Lower leg skin (tissue), 4 donors: ENCODE results near the gene LGALS7. TPM values are rescaled to one million over a fixed set of nuclear protein-coding genes. Genes with fewer than 3 reads are reported as not detected.
A peak's percentile ranks its signal among the peaks of the same experiment; 100 is the strongest.
"Not testable (repeated sequence)": the region's sequence is repeated elsewhere in the genome, so short reads cannot be mapped to it uniquely, and the experiment has no call there.

Experiments used
- DNase-seq, 2 donors: peaks; one replicate each; pipeline ENCODE4 v3.0.0-alpha.2; 2019; ENCODE audit warnings: low spot score in 2 of 2
- H3K4me3 ChIP-seq: fragments of 200-600 bp; sonication (generic); 2 replicates; pipeline ENCODE4 v1.5.1; 2017; ENCODE audit warnings: mild to moderate bottlenecking, low read depth; ENCODE audit not compliant: poor library complexity, severe bottlenecking
- CTCF ChIP-seq, 3 donors: fragments of 450-650 bp; IDR thresholded peaks; one replicate each; pipeline ENCODE4 v1.5.1; 2016; ENCODE audit warnings: antibody characterized with exemption in 3 of 3, mild to moderate bottlenecking in 3 of 3, moderate library complexity in 2 of 3
- POLR2A ChIP-seq, 2 donors: fragments of 450-650 bp; IDR thresholded peaks; one replicate each; pipeline ENCODE4 v1.6.1; 2016 to 2017; ENCODE audit warnings: antibody characterized with exemption in 2 of 2, mild to moderate bottlenecking in 1 of 2, moderate library complexity in 1 of 2
- WGBS, 2 donors: methylation state at CpG; one replicate each; pipeline ENCODE4 v1.1.5; 2018; 5-methylcytosine and 5-hydroxymethylcytosine counted together
- intact Hi-C: fragments of 100-400 bp; cut with DNase I; formaldehyde crosslinking; loops from one replicate; pipeline ENCODE4 v1.15.0; 2023; ENCODE audit warnings: low total_unique reads
- total RNA-seq, 4 donors: library from RNA; depleted of rRNA; stranded (reverse); fragments of >200 nt; gene quantifications; one replicate each; pipeline ENCODE4 v1.1.0, GENCODE V29; 2016

Gene LGALS7
- total RNA-seq, 4 donors from 2014 or later: 36.0 to 1,062 (median 348) TPM

GRCh38 chr19:38778733-38779132 lies 5.4 kb upstream of the LGALS7 start:
- TF ChIP-seq CTCF (IDR thresholded peaks at IDR 0.05): no peak
- TF ChIP-seq POLR2A (IDR thresholded peaks at IDR 0.05): no peak
- no peak overlapping the region for H3K4me3 ChIP-seq
- no peak for DNase-seq
- intact Hi-C loops: no loop called here
- 64 to 70% methylated on average over 7 of the region's 7 CpGs for WGBS, 2 donors

- no peak for TF ChIP-seq CTCF (IDR thresholded peaks at IDR 0.05)
- no peak for TF ChIP-seq POLR2A (IDR thresholded peaks at IDR 0.05)
- WGBS, 2 donors: 56 to 72% methylated on average over 10 to 13 of the region's 13 CpGs
- intact Hi-C loops: no loop called here
- no peak overlapping the region for H3K4me3 ChIP-seq
- DNase-seq: peak in 1 of 2 donors; percentile 70
These were observed 1.0 kb upstream of the LGALS7 start for GRCh38 chr19:38774181-38774950.

GRCh38 chr19:38771569-38771968 lies 1.7 kb downstream of the LGALS7 start:
- H3K4me3 ChIP-seq, intact Hi-C loops, DNase-seq: not testable (repeated sequence)
- no CpG with 5 or more reads among the region's 30 CpGs for WGBS, 2 donors

GRCh38 chr19:38770949-38771275 lies 2.4 kb downstream of the LGALS7 start:
- intact Hi-C loops, H3K4me3 ChIP-seq, DNase-seq: not testable (repeated sequence)
- 20% methylated on average over 1 of the region's 22 CpGs; no CpG with 5 or more reads in 1 of the 2 donors for WGBS, 2 donors

GRCh38 chr19:38770228-38770948 lies 2.9 kb downstream of the LGALS7 start:
- intact Hi-C loops, H3K4me3 ChIP-seq, DNase-seq: not testable (repeated sequence)
- whole genome bisulfite sequencing, 2 donors: 4% methylated on average over 17 of the region's 58 CpGs; no CpG with 5 or more reads in 1 of the 2 donors

GRCh38 chr19:38769635-38770211 lies 3.6 kb downstream of the LGALS7 start:
- TF ChIP-seq CTCF (IDR thresholded peaks at IDR 0.05): peak in 1 of 3 donors; percentile 77
- no peak for TF ChIP-seq POLR2A (IDR thresholded peaks at IDR 0.05)
- DNase-seq: peak; percentile 92 to 99
- intact Hi-C loops: no loop called here
- no peak overlapping the region for H3K4me3 ChIP-seq
- WGBS, 2 donors: 8 to 20% methylated on average over 7 to 36 of the region's 42 CpGs

GRCh38 chr19:38766276-38767047 lies 6.9 kb downstream of the LGALS7 start:
- intact Hi-C loops: no loop called here
- no peak for DNase-seq
- TF ChIP-seq POLR2A (IDR thresholded peaks at IDR 0.05) (no peak), CTCF (IDR thresholded peaks at IDR 0.05) (no peak)
- 88 to 91% methylated on average over 10 of the region's 10 CpGs for WGBS, 2 donors
- H3K4me3 ChIP-seq: no peak overlapping the region
